H9 (cell line): Measurements from ENCODE around the gene KRTAP12-3. TPM values are rescaled to one million over a fixed set of nuclear protein-coding genes. Genes with fewer than 3 reads are reported as not detected.

Source experiments
- DNase-seq: peaks from one replicate; pipeline ENCODE4 v3.0.0-alpha.2; 2017
- H2AFZ ChIP-seq: one replicate; pipeline ENCODE4 v1.6.1; 2013; ENCODE audit warnings: mild to moderate bottlenecking, low read length, control low read depth, moderate library complexity
- H2AK5ac ChIP-seq: 2 replicates; pipeline ENCODE4 v1.6.1; 2013; ENCODE audit warnings: low read length, control low read depth, mixed read lengths; ENCODE audit not compliant: insufficient read length
- H2BK120ac ChIP-seq: one replicate; pipeline ENCODE4 v1.6.1; 2013; ENCODE audit warnings: low read depth, mild to moderate bottlenecking, low read length, control low read depth, inconsistent platforms; ENCODE audit not compliant: poor library complexity, severe bottlenecking
- H2BK12ac ChIP-seq: 2 replicates; pipeline ENCODE4 v1.6.1; 2013; ENCODE audit warnings: low read length, control low read depth, mixed read lengths, low read depth; ENCODE audit not compliant: insufficient read length
- H2BK15ac ChIP-seq: 2 replicates; pipeline ENCODE4 v1.6.1; 2013; ENCODE audit warnings: low read depth, low read length, control low read depth
- H2BK20ac ChIP-seq: one replicate; pipeline ENCODE4 v1.6.1; 2013; ENCODE audit warnings: low read depth, mild to moderate bottlenecking, low read length, control low read depth, inconsistent platforms; ENCODE audit not compliant: poor library complexity, severe bottlenecking
- H2BK5ac ChIP-seq: 2 replicates; pipeline ENCODE4 v1.6.1; 2013; ENCODE audit warnings: low read length, control low read depth, mixed read lengths; ENCODE audit not compliant: insufficient read length
- H3K14ac ChIP-seq: 2 replicates; pipeline ENCODE4 v1.6.1; 2013; ENCODE audit warnings: low read length, control low read depth; ENCODE audit not compliant: insufficient read depth
- H3K18ac ChIP-seq: 2 replicates; pipeline ENCODE4 v1.6.1; 2013; ENCODE audit warnings: low read depth, mild to moderate bottlenecking, mixed read lengths, low read length, control low read depth; ENCODE audit not compliant: insufficient read length
- H3K23ac ChIP-seq: 2 replicates; pipeline ENCODE4 v1.6.1; 2013; ENCODE audit warnings: low read length, control low read depth, mixed read lengths, low read depth; ENCODE audit not compliant: insufficient read length
- H3K23me2 ChIP-seq: 2 replicates; pipeline ENCODE4 v1.6.1; 2013; ENCODE audit warnings: low read depth, mild to moderate bottlenecking, mixed read lengths, low read length, control low read depth; ENCODE audit not compliant: insufficient read length, poor library complexity, severe bottlenecking
- H3K27ac ChIP-seq: 2 replicates; pipeline ENCODE4 v1.5.1; 2013; ENCODE audit warnings: low read length, control low read depth, mixed read lengths, low read depth; ENCODE audit not compliant: insufficient read length
- H3K27me3 ChIP-seq: 2 replicates; pipeline ENCODE4 v1.6.1; 2013; ENCODE audit warnings: low read length, control low read depth, inconsistent platforms; ENCODE audit not compliant: insufficient read depth
- H3K4ac ChIP-seq: 2 replicates; pipeline ENCODE4 v1.6.1; 2013; ENCODE audit warnings: low read depth, mild to moderate bottlenecking, control low read depth, inconsistent platforms, low read length, moderate library complexity
- H3K4me1 ChIP-seq: 2 replicates; pipeline ENCODE4 v1.6.1; 2013; ENCODE audit warnings: low read length, control low read depth, inconsistent platforms; ENCODE audit not compliant: insufficient read depth
- H3K4me2 ChIP-seq: 2 replicates; pipeline ENCODE4 v1.6.1; 2013; ENCODE audit warnings: low read length, control low read depth, mixed read lengths; ENCODE audit not compliant: insufficient read length, insufficient read depth
- H3K56ac ChIP-seq: 2 replicates; pipeline ENCODE4 v1.6.1; 2013; ENCODE audit warnings: low read depth, mild to moderate bottlenecking, mixed read lengths, low read length, control low read depth; ENCODE audit not compliant: insufficient read length
- H3K79me1 ChIP-seq: 2 replicates; pipeline ENCODE4 v1.6.1; 2013; ENCODE audit warnings: low read depth, mild to moderate bottlenecking, moderate library complexity, low read length, control low read depth, inconsistent platforms; ENCODE audit not compliant: insufficient read depth, poor library complexity, severe bottlenecking
- H3K79me2 ChIP-seq: 2 replicates; pipeline ENCODE4 v1.6.1; 2013; ENCODE audit warnings: low read length, control low read depth, inconsistent platforms; ENCODE audit not compliant: insufficient read depth
- H3K9ac ChIP-seq: 2 replicates; pipeline ENCODE4 v1.6.1; 2013; ENCODE audit warnings: low read length, control low read depth, mixed read lengths; ENCODE audit not compliant: insufficient read length; ENCODE audit errors: extremely low read depth
- H3K9me3 ChIP-seq: one replicate; pipeline ENCODE4 v1.6.1; 2013; ENCODE audit warnings: low read depth, low read length, inconsistent platforms; ENCODE audit not compliant: control insufficient read depth
- H3T11ph ChIP-seq: one replicate; pipeline ENCODE4 v1.6.1; 2013; ENCODE audit warnings: mild to moderate bottlenecking, low read length, control low read depth, inconsistent platforms
- H4K20me1 ChIP-seq: one replicate; pipeline ENCODE4 v1.6.1; 2013; ENCODE audit not compliant: control insufficient read depth, insufficient read length, insufficient read depth
- H4K5ac ChIP-seq: 2 replicates; pipeline ENCODE4 v1.6.1; 2013; ENCODE audit warnings: low read depth, mild to moderate bottlenecking, mixed read lengths, low read length, control low read depth; ENCODE audit not compliant: insufficient read length
- H4K8ac ChIP-seq: replicated peaks from 2 replicates; pipeline ENCODE4 v1.6.1; 2013; ENCODE audit warnings: low read length, control low read depth, mixed read lengths, low read depth; ENCODE audit not compliant: insufficient read length
- H4K91ac ChIP-seq: 2 replicates; pipeline ENCODE4 v1.6.1; 2013; ENCODE audit warnings: low read depth, mild to moderate bottlenecking, moderate library complexity, mixed read lengths, low read length, control low read depth; ENCODE audit not compliant: insufficient read length
- H3K27ac Mint-ChIP-seq, 3 experiments: 2 replicates in 2 of 3; 3 replicates in 1 of 3; pipeline ENCODE4 v1.8.0; 2020 to 2021; ENCODE audit warnings: mixed read lengths in 3 of 3, mild to moderate bottlenecking in 1 of 3, moderate library complexity in 1 of 3
- H3K27me3 Mint-ChIP-seq: 2 replicates; pipeline ENCODE4 v1.8.0; 2021; ENCODE audit warnings: low read depth, mild to moderate bottlenecking, moderate library complexity, mixed read lengths
- H3K36me3 Mint-ChIP-seq, 3 experiments: 2 replicates in 2 of 3; 3 replicates in 1 of 3; pipeline ENCODE4 v1.8.0; 2020 to 2021; ENCODE audit warnings: low read depth in 3 of 3, mixed read lengths in 3 of 3; ENCODE audit not compliant: insufficient read depth in 1 of 3
- H3K4me1 Mint-ChIP-seq, 2 experiments: 2 replicates each; pipeline ENCODE4 v1.8.0; 2020; ENCODE audit warnings: mixed read lengths in 2 of 2
- H3K4me3 Mint-ChIP-seq, 2 experiments: 2 replicates in 1 of 2; 3 replicates in 1 of 2; pipeline ENCODE4 v1.8.0; 2020 to 2021; ENCODE audit warnings: mild to moderate bottlenecking in 2 of 2, mixed read lengths in 2 of 2, moderate library complexity in 1 of 2
- H3K9me3 Mint-ChIP-seq, 2 experiments: 2 replicates in 1 of 2; 3 replicates in 1 of 2; pipeline ENCODE4 v1.8.0; 2020; ENCODE audit warnings: mild to moderate bottlenecking in 2 of 2, mixed read lengths in 2 of 2, moderate library complexity in 1 of 2
- CTCF ChIP-seq: fragments of 200-600 bp; sonication (generic); conservative IDR thresholded peaks from 3 replicates; pipeline ENCODE4 v1.8.0; 2021; ENCODE audit warnings: antibody characterized with exemption, mild to moderate bottlenecking
- WGBS: extraction: QIAGEN DNeasy Blood & Tissue Kit; methylation state at CpG from one replicate; pipeline ENCODE4 v1.1.7; 2013; ENCODE audit warnings: missing lambda C conversion rate, low lambda C conversion rate, mixed read lengths; ENCODE audit not compliant: insufficient read length; ENCODE audit errors: extremely low coverage; 5-methylcytosine and 5-hydroxymethylcytosine counted together
- total RNA-seq: library from RNA; stranded (reverse); gene quantifications from 2 replicates; pipeline ENCODE4 v1.2.1, GENCODE V29; 2021

The KRTAP12-3 gene
- total RNA-seq, 1 experiment from 2014 or later, result not detected

- Histone ChIP-seq H3K9me3 (no peaks in the 10 kb centered on the region), H3K4me2 (no peak overlapping the region), H2BK5ac (no peak overlapping the region), H3K23me2 (peaks cover 2% of the 10 kb centered on the region), H3K4me1 (no peaks in the 10 kb centered on the region), H3K79me2 (no peaks in the 10 kb centered on the region), H3K23ac (no peak overlapping the region), H2BK15ac (no peak overlapping the region), H3T11ph (no peak overlapping the region), H3K27ac (no peak overlapping the region), H2BK20ac (no peak overlapping the region), H4K20me1 (no peaks in the 10 kb centered on the region), H3K4ac (no peak overlapping the region), H2AFZ (no peak overlapping the region), H2BK120ac (no peak overlapping the region), H3K18ac (no peak overlapping the region), H3K14ac (no peak overlapping the region; the same call in 1 of the 2 replicates), H4K8ac (no peak overlapping the region), H3K9ac (no peak overlapping the region), H2AK5ac (no peak overlapping the region), H4K91ac (no peak overlapping the region), H3K56ac (no peak overlapping the region), H2BK12ac (no peak overlapping the region), H3K27me3 (no peaks in the 10 kb centered on the region), H3K79me1 (no peaks in the 10 kb centered on the region), H4K5ac (no peak overlapping the region)
- Mint-ChIP-seq H3K4me1 (peaks cover 14 to 20% of the 10 kb centered on the region in 2 experiments), H3K36me3 (peaks cover 5 to 8% (median 6%) of the 10 kb centered on the region in 3 experiments), H3K27me3 (peaks cover 15% of the 10 kb centered on the region), H3K27ac (no peak overlapping the region), H3K4me3 (no peak overlapping the region), H3K9me3 (peaks cover 7 to 14% of the 10 kb centered on the region in 2 experiments)
- TF ChIP-seq CTCF, result no peak
- DNase-seq, result no peak
- WGBS, result no CpG with 5 or more reads among the region's 20 CpGs
These were observed 7.3 kb upstream of the KRTAP12-3 start for GRCh38 chr21:44650265-44650972.
